ENCODE data around the gene TFAP2A.

Gene TFAP2A

GRCh38 chr6:10412461-10413261 lies 2.2 kb downstream of the TFAP2A start:
- DNase-seq = peak; percentile 71

- DNase-seq = peak; percentile 87
Observed at GRCh38 chr6:10411971-10412460, 2.9 kb downstream of the TFAP2A start.

- peak; percentile 70 for DNase-seq
Observed at GRCh38 chr6:10411131-10411970, 3.5 kb downstream of the TFAP2A start.

- DNase-seq = peak; percentile 67
Observed at GRCh38 chr6:10410207-10411050, 4.4 kb downstream of the TFAP2A start.

GRCh38 chr6:10409731-10410206 lies 5.1 kb downstream of the TFAP2A start:
- DNase-seq = peak; percentile 69

GRCh38 chr6:10409233-10409721 lies 5.6 kb downstream of the TFAP2A start:
- no peak for DNase-seq

- peak; percentile 34 for DNase-seq
Observed at GRCh38 chr6:10408457-10408856, 6.4 kb downstream of the TFAP2A start.

- no peak for DNase-seq
Observed at GRCh38 chr6:10407674-10408054, 7.2 kb downstream of the TFAP2A start.

GRCh38 chr6:10407018-10407673 lies 7.7 kb downstream of the TFAP2A start:
- DNase-seq = no peak

GRCh38 chr6:10406556-10406955 lies 8.3 kb downstream of the TFAP2A start:
- DNase-seq = no peak

- DNase-seq = no peak
Observed at GRCh38 chr6:10405513-10405900, 9.4 kb downstream of the TFAP2A start.

GRCh38 chr6:10404799-10405512 lies 9.9 kb downstream of the TFAP2A start:
- no peak for DNase-seq

- DNase-seq = peak; percentile 96
Observed at GRCh38 chr6:10404107-10404798, 10.6 kb downstream of the TFAP2A start.

- no peak for DNase-seq
Observed at GRCh38 chr6:10403385-10404106, 11.3 kb downstream of the TFAP2A start.

- no peak for DNase-seq
Observed at GRCh38 chr6:10402648-10403311, 12.1 kb downstream of the TFAP2A start.

GRCh38 chr6:10401632-10402223 lies 13.1 kb downstream of the TFAP2A start:
- DNase-seq = no peak

- DNase-seq = no peak
Observed at GRCh38 chr6:10401004-10401536, 13.8 kb downstream of the TFAP2A start.

GRCh38 chr6:10400330-10400729 lies 14.5 kb downstream of the TFAP2A start:
- no peak for DNase-seq

GRCh38 chr6:10399451-10399850 lies 15.4 kb downstream of the TFAP2A start:
- DNase-seq = peak; percentile 9
